Subcutaneous adipose tissue (tissue), 4 donors: ENCODE results near the gene MAGI1. TPM values are rescaled to one million over a fixed set of nuclear protein-coding genes. Genes with fewer than 3 reads are reported as not detected.

Experiments
- CTCF ChIP-seq: fragments of 450-650 bp; IDR thresholded peaks from one replicate; pipeline ENCODE4 v1.5.1; 2016; ENCODE audit warnings: low read depth, mild to moderate bottlenecking, control low read depth, antibody characterized with exemption, moderate library complexity
- total RNA-seq, 4 donors: library from RNA; depleted of rRNA; stranded (reverse); fragments of >200 nt; gene quantifications; one replicate each; pipeline ENCODE4 v1.1.0, GENCODE V29; 2016

The MAGI1 gene
- total RNA-seq, 4 donors from 2014 or later = 15.3 to 56.9 (median 35.4) TPM

- no peak for TF ChIP-seq CTCF
Measured at GRCh38 chr3:65995515-65995914, 43.2 kb downstream of the MAGI1 start.

- TF ChIP-seq CTCF = no peak
Measured at GRCh38 chr3:65995030-65995429, 43.7 kb downstream of the MAGI1 start.

GRCh38 chr3:65993134-65993900 lies 45.4 kb downstream of the MAGI1 start:
- TF ChIP-seq CTCF = no peak

- no peak for TF ChIP-seq CTCF
Measured at GRCh38 chr3:65992106-65992505, 46.6 kb downstream of the MAGI1 start.

- TF ChIP-seq CTCF = no peak
Measured at GRCh38 chr3:65988411-65989180, 50.1 kb downstream of the MAGI1 start.

GRCh38 chr3:65986285-65986684 lies 52.4 kb downstream of the MAGI1 start:
- TF ChIP-seq CTCF = no peak

GRCh38 chr3:65984975-65985374 lies 53.7 kb downstream of the MAGI1 start:
- TF ChIP-seq CTCF = no peak
